Endothelial cell of umbilical vein (primary cell): ENCODE results near the gene RNGTT. TPM values are rescaled to one million over a fixed set of nuclear protein-coding genes. Genes with fewer than 3 reads are reported as not detected.

Experiments
- Bru-seq: library from RNA; stranded (reverse); fragments of 400-500 nt; gene quantifications from one replicate; lab custom pipeline; 2021; lab: Mats Ljungman, UMichigan
- BruChase-seq, 2 experiments: library from RNA; stranded (reverse); fragments of 400-500 nt; gene quantifications; one replicate each; lab custom pipeline; 2021; lab: Mats Ljungman, UMichigan
- BruUV-seq: library from RNA; stranded (reverse); fragments of 400-500 nt; replicated peaks from 2 replicates; lab custom pipeline; 2021; lab: Mats Ljungman, UMichigan
- CTCF ChIA-PET: fragments of 300-600, 350-600 bp; sonication (Branson Sonifier 250); formaldehyde crosslinking; loops from one replicate; lab custom pipeline; 2021; ENCODE audit warnings: antibody characterized with exemption, inconsistent platforms; lab: Charles Lee
- POLR2A ChIA-PET: fragments of 300-600, 350-600 bp; sonication (Branson Sonifier 250); formaldehyde crosslinking; loops from one replicate; lab custom pipeline; 2021; ENCODE audit warnings: antibody characterized with exemption, inconsistent platforms; lab: Charles Lee
- DNase-seq: peaks from one replicate; pipeline ENCODE4 v3.0.0-alpha.2; 2011; ENCODE audit warnings: low read depth, low spot score
- FAIRE-seq: peaks from 2 replicates; lab custom pipeline; 2011; peaks lifted over from hg19 to GRCh38; lab: Jason Lieb, UNC
- H2AFZ ChIP-seq: 2 replicates; pipeline ENCODE4 v1.6.0; 2012; ENCODE audit warnings: low read depth, low read length, control low read depth, inconsistent platforms
- H3K27ac ChIP-seq: 2 replicates; pipeline ENCODE4 v1.5.1; 2011; ENCODE audit warnings: low read depth, mild to moderate bottlenecking, control low read depth, low read length, moderate library complexity; ENCODE audit not compliant: insufficient read depth
- H3K27me3 ChIP-seq, 2 experiments: 2 replicates each; pipeline versions ENCODE4 v1.6.0 to v1.6.1; 2011; ENCODE audit warnings: low read length in 2 of 2, mixed read lengths in 1 of 2; ENCODE audit not compliant: control insufficient read depth in 2 of 2, insufficient read depth in 2 of 2
- H3K36me3 ChIP-seq, 2 experiments: 2 replicates in 1 of 2; 3 replicates in 1 of 2; pipeline ENCODE4 v1.5.1; 2011; ENCODE audit warnings: low read length in 2 of 2, mild to moderate bottlenecking in 1 of 2, moderate library complexity in 1 of 2; ENCODE audit not compliant: control insufficient read depth in 2 of 2, insufficient read depth in 2 of 2; ENCODE audit errors: extremely low read depth in 1 of 2
- H3K4me1 ChIP-seq: 3 replicates; pipeline ENCODE4 v1.5.1; 2011; ENCODE audit warnings: mild to moderate bottlenecking, low read length; ENCODE audit not compliant: control insufficient read depth, insufficient read depth; ENCODE audit errors: extremely low read depth
- H3K4me2 ChIP-seq: 2 replicates; pipeline ENCODE4 v1.6.1; 2011; ENCODE audit warnings: low read length, control low read depth, mixed read lengths; ENCODE audit not compliant: insufficient read depth
- H3K4me3 ChIP-seq, 3 experiments: fragments of 200-600 bp in 1 of 3; sonication (generic), shearing (Covaris generic) in 1 of 3; replicated peaks in 1 of 3; 2 replicates each; pipeline ENCODE4 v1.5.1; 2011 to 2016; ENCODE audit warnings: control low read depth in 3 of 3, low read length in 3 of 3, mild to moderate bottlenecking in 2 of 3, inconsistent platforms in 1 of 3, low read depth in 1 of 3, moderate library complexity in 1 of 3; ENCODE audit not compliant: insufficient read depth in 1 of 3
- H3K79me2 ChIP-seq: 2 replicates; pipeline ENCODE4 v1.6.0; 2012; ENCODE audit warnings: low read length, inconsistent platforms; ENCODE audit not compliant: control insufficient read depth, insufficient read depth
- H3K9ac ChIP-seq: replicated peaks from 2 replicates; pipeline ENCODE3; 2011; ENCODE audit warnings: low read length, control low read depth; ENCODE audit not compliant: insufficient read depth; ENCODE audit errors: extremely low read depth
- H3K9me1 ChIP-seq: replicated peaks from 3 replicates; pipeline ENCODE4 v1.6.0; 2011; ENCODE audit warnings: mild to moderate bottlenecking, low read length; ENCODE audit not compliant: control insufficient read depth, insufficient read depth; ENCODE audit errors: extremely low read depth
- H3K9me3 ChIP-seq: replicated peaks from 2 replicates; pipeline ENCODE4 v1.5.1; 2012; ENCODE audit warnings: low read length, inconsistent platforms; ENCODE audit not compliant: control insufficient read depth, insufficient read depth
- H4K20me1 ChIP-seq: replicated peaks from 2 replicates; pipeline ENCODE3; 2011; ENCODE audit warnings: mild to moderate bottlenecking, low read length; ENCODE audit not compliant: control insufficient read depth, insufficient read depth; ENCODE audit errors: extremely low read depth
- CTCF ChIP-seq, 2 donors: IDR thresholded peaks; 1 replicate in 1 of 2; 2 replicates in 1 of 2; pipeline ENCODE4 v1.5.1; 2011; ENCODE audit warnings: low read length in 2 of 2, mild to moderate bottlenecking in 2 of 2, moderate library complexity in 2 of 2, control low read depth in 1 of 2, inconsistent platforms in 1 of 2, low read depth in 1 of 2; ENCODE audit not compliant: insufficient read depth in 1 of 2; ENCODE audit errors: extremely low read depth in 1 of 2
- EZH2 ChIP-seq: IDR thresholded peaks from 2 replicates; pipeline ENCODE4 v1.6.1; 2012; ENCODE audit warnings: borderline replicate concordance, low read depth, mild to moderate bottlenecking, moderate library complexity, low read length, inconsistent platforms; ENCODE audit not compliant: severe bottlenecking
- GATA2 ChIP-seq: IDR thresholded peaks from 2 replicates; pipeline ENCODE4 v1.7.0; 2011; ENCODE audit warnings: low read depth, mild to moderate bottlenecking, moderate library complexity, mixed read lengths, low read length; ENCODE audit not compliant: insufficient read length, insufficient read depth
- JUN ChIP-seq: IDR thresholded peaks from 2 replicates; pipeline ENCODE4 v1.6.1; 2011; ENCODE audit warnings: borderline replicate concordance, low read depth; ENCODE audit not compliant: insufficient read length, insufficient read depth
- MYC ChIP-seq: IDR thresholded peaks from one replicate; pipeline ENCODE4 v1.6.1; 2011; ENCODE audit warnings: mild to moderate bottlenecking, low read depth, low read length
- POLR2A ChIP-seq: IDR thresholded peaks from 2 replicates; pipeline ENCODE4 v1.6.1; 2012; ENCODE audit warnings: low read depth, mild to moderate bottlenecking, control low read depth, low read length
- POLR2AphosphoS5 ChIP-seq: IDR thresholded peaks from 2 replicates; pipeline ENCODE4 v1.6.1; 2012; ENCODE audit warnings: low read depth, mild to moderate bottlenecking, control low read depth, low read length, moderate library complexity; ENCODE audit not compliant: insufficient read depth
- dilution Hi-C: fragments of 300-500 bp; cut with MboI; formaldehyde crosslinking; loops from one replicate; pipeline ENCODE4 v1.15.0; 2019; ENCODE audit warnings: low sequenced_read_pairs; ENCODE audit not compliant: extremely low pct_ligation_motif_present
- intact Hi-C: fragments of 100-400 bp; cut with micrococcal nuclease; formaldehyde crosslinking; loops from one replicate; pipeline ENCODE4 v1.10.0; 2022
- long read RNA-seq: library from polyadenylated mRNA; stranded (forward); transcript quantifications from one replicate; pipeline ENCODE4 v2.0.0, GENCODE V29; 2021
- polyA minus RNA-seq, 3 experiments: library from RNA; depleted of rRNA, polyadenylated mRNA; stranded (reverse); fragments of >200 nt; gene quantifications; 1 replicate in 1 of 3; 2 replicates in 2 of 3; pipeline ENCODE4 v1.2.3, GENCODE V29; 2011
- polyA plus RNA-seq, 4 experiments: library from polyadenylated mRNA; depleted of rRNA in 3 of 4; stranded (reverse) in 3 of 4; unstranded in 1 of 4; fragments of >200 nt; gene quantifications; 2 replicates each; pipeline versions ENCODE4 v1.2.1 to v1.2.3, GENCODE V29; 2011 to 2012; ENCODE audit warnings: missing spikeins in 1 of 4
- total RNA-seq: library from RNA; stranded (reverse); gene quantifications from 2 replicates; pipeline ENCODE4 v1.2.3, GENCODE V29; 2021

Gene RNGTT
- total RNA-seq: 13.1 and 13.5 TPM in 2 replicates
- 1.5 and 2.1 TPM in 2 replicates for polyA plus RNA-seq
- 3.1 and 3.2 TPM in 2 replicates for polyA plus RNA-seq (2011; cell fraction: cytosol; rRNA removed)
- 5.2 and 6.4 TPM in 2 replicates for polyA plus RNA-seq (2011; cell fraction: nucleus; rRNA removed)
- polyA plus RNA-seq (2012): 7.4 and 9.9 TPM in 2 replicates
- polyA minus RNA-seq: 4.8 and 6.0 TPM in 2 replicates
- 4.9 TPM for polyA minus RNA-seq (2011; cell fraction: cytosol; rRNA and poly(A)+ RNA removed)
- polyA minus RNA-seq (2011; cell fraction: nucleus; rRNA and poly(A)+ RNA removed): 18.8 and 21.2 TPM in 2 replicates
- percentile 80 among the genes with signal in this experiment for Bru-seq, nascent RNA
- percentile 55 among the genes with signal in this experiment for BruChase-seq, experiment 1, labeled RNA remaining after a 6-hour chase
- BruChase-seq, experiment 2, labeled RNA remaining after a 2-hour chase: percentile 60 among the genes with signal in this experiment
- long read RNA-seq, full-length matches to known transcripts: 33 of 37 reads
- long read RNA-seq, partial matches to known transcripts: 0 of 37 reads
- long read RNA-seq, other reads (novel, unspliced or antisense): 4 of 37 reads

- Histone ChIP-seq H3K4me2 (peak within 1 kb of the TSS; percentile 100), H3K4me3 (peak within 1 kb of the TSS; percentile 93 to 99 (median 96)), H3K36me3 (no peaks in the 10 kb centered on the region), H3K27me3 (no peaks in the 10 kb centered on the region), H3K9me1 (no peaks in the 10 kb centered on the region), H3K9me3 (no peaks in the 10 kb centered on the region), H4K20me1 (no peaks in the 10 kb centered on the region), H2AFZ (peak within 1 kb of the TSS; percentile 100), H3K9ac (peak within 1 kb of the TSS; percentile 90), H3K27ac (peak within 1 kb of the TSS; percentile 71), H3K4me1 (peaks cover 12% of the 10 kb centered on the region), H3K79me2 (peaks cover 29% of the 10 kb centered on the region)
- POLR2A ChIA-PET: interaction anchor here (0.5 to 1.1 kb wide), 4 partner anchors 117 to 804 kb away, joined by 3 read pairs; partner anchors contain the start of genes PNRC1 and UBE2J1
- DNase-seq (peak; percentile 98), FAIRE-seq (peak; percentile 91)
- dilution Hi-C loops (no loop called here), intact Hi-C loops (loop anchor here (1.0 to 10.0 kb wide), 5 partner anchors 20 to 1621 kb away; partner anchors contain the start of genes MAP3K7, PM20D2, PNRC1 and UBE2J1)
- TF ChIP-seq POLR2A (peak; percentile 50), GATA2 (no peak), EZH2 (no peak), JUN (no peak), CTCF (IDR thresholded peaks at IDR 0.05; ENCODE audit: extremely low read depth in 1 of 2, insufficient read depth in 1 of 2, low read depth in 1 of 2, low read length in 2 of 2) (no peak), POLR2AphosphoS5 (peak; percentile 17), MYC (no peak)
- TSS peak; percentile 82 for BruUV-seq
- CTCF ChIA-PET: interaction anchor here (0.9 to 1.9 kb wide), 5 partner anchors 10 to 335 kb away, joined by 3 to 12 read pairs (median 5); partner anchors contain the start of gene PM20D2
Observed at GRCh38 chr6:88963139-88964090, at the start of gene RNGTT. RNGTT (minus strand) TSS chr6:88963618; CDS start chr6:88963409, 209 bp downstream.
